B cell (primary cell): ENCODE results near the gene KLF16. TPM values are rescaled to one million over a fixed set of nuclear protein-coding genes. Genes with fewer than 3 reads are reported as not detected.

Experiments
- ATAC-seq: fragments of 200-7000 bp; cut with Tn5 transposase; one replicate; pipeline ENCODE4 v1.10.0; 2021; ENCODE audit warnings: low read depth, mild to moderate bottlenecking, moderate number of reproducible peaks, moderate library complexity
- CTCF ChIA-PET: fragments of 350-600 bp; sonication (Branson Sonifier 250); formaldehyde crosslinking; loops from one replicate; lab custom pipeline; 2021; ENCODE audit warnings: antibody characterized with exemption, inconsistent platforms; lab: Charles Lee
- POLR2A ChIA-PET: fragments of 350-600 bp; sonication (Branson Sonifier 250); formaldehyde crosslinking; loops from one replicate; lab custom pipeline; 2021; ENCODE audit warnings: antibody characterized with exemption; lab: Charles Lee
- DNase-seq: peaks from one replicate; pipeline ENCODE4 v3.0.0; 2013
- H2AFZ ChIP-seq: 2 replicates; pipeline ENCODE4 v1.6.1; 2012; ENCODE audit warnings: mild to moderate bottlenecking, low read depth, low read length; ENCODE audit not compliant: insufficient read depth, poor library complexity, severe bottlenecking
- H3K27ac ChIP-seq, 2 donors: 1 replicate in 1 of 2; 2 replicates in 1 of 2; pipeline ENCODE4 v1.5.1; 2012 to 2013; ENCODE audit warnings: low read length in 2 of 2, mild to moderate bottlenecking in 2 of 2, moderate library complexity in 1 of 2
- H3K27me3 ChIP-seq, 4 experiments: fragments of 200-600 bp in 1 of 4; sonication (generic) in 1 of 4; replicated peaks in 1 of 4; 1 replicate in 2 of 4; 2 replicates in 2 of 4; pipeline versions ENCODE4 v1.6.1 to v1.7.0; 2013 to 2016; ENCODE audit warnings: low read length in 3 of 4, mild to moderate bottlenecking in 2 of 4, mixed read lengths in 1 of 4, moderate library complexity in 1 of 4; ENCODE audit not compliant: insufficient read depth in 4 of 4, control insufficient read depth in 3 of 4; ENCODE audit errors: control extremely low read depth in 1 of 4
- H3K36me3 ChIP-seq, 2 experiments: replicated peaks in 1 of 2; 1 replicate in 1 of 2; 2 replicates in 1 of 2; pipeline versions ENCODE4 v1.6.1 to v1.7.1; 2013; ENCODE audit warnings: low read length in 1 of 2; ENCODE audit not compliant: insufficient read depth in 2 of 2, control insufficient read depth in 1 of 2; ENCODE audit errors: control extremely low read depth in 1 of 2, extremely low read depth in 1 of 2
- H3K4me1 ChIP-seq, 2 donors: fragments of 200-600 bp in 1 of 2; sonication (generic) in 1 of 2; 1 replicate in 1 of 2; 2 replicates in 1 of 2; pipeline versions ENCODE4 v1.5.1 to v1.6.1; 2013 to 2017; ENCODE audit warnings: low read length in 2 of 2; ENCODE audit not compliant: control insufficient read depth in 2 of 2, insufficient read depth in 2 of 2
- H3K4me2 ChIP-seq: replicated peaks from 2 replicates; pipeline ENCODE3; 2012; ENCODE audit warnings: mild to moderate bottlenecking, low read depth, low read length; ENCODE audit not compliant: poor library complexity, severe bottlenecking
- H3K4me3 ChIP-seq, 5 experiments: fragments of 200-600 bp in 1 of 5; sonication (generic) in 1 of 5; 1 replicate in 3 of 5; 2 replicates in 2 of 5; pipeline versions ENCODE4 v1.5.1 to v1.7.0; 2011 to 2016; ENCODE audit warnings: low read length in 4 of 5, mild to moderate bottlenecking in 4 of 5, low read depth in 2 of 5, control low read depth in 1 of 5, moderate library complexity in 1 of 5; ENCODE audit not compliant: insufficient read depth in 1 of 5; ENCODE audit errors: control extremely low read depth in 1 of 5, extremely low read depth in 1 of 5
- H3K79me2 ChIP-seq: fragments of 200-600 bp; sonication (generic); one replicate; pipeline ENCODE4 v1.6.0; 2016; ENCODE audit warnings: low read length; ENCODE audit not compliant: control insufficient read depth, insufficient read depth
- H3K9ac ChIP-seq: fragments of 200-600 bp; sonication (generic); 2 replicates; pipeline ENCODE4 v1.6.1; 2017; ENCODE audit warnings: mild to moderate bottlenecking, low read length, moderate library complexity
- H3K9me3 ChIP-seq, 3 donors: one replicate each; pipeline versions ENCODE4 v1.6.1 to v1.7.1; 2013; ENCODE audit warnings: low read length in 2 of 3; ENCODE audit not compliant: control insufficient read depth in 2 of 3, insufficient read depth in 1 of 3; ENCODE audit errors: control extremely low read depth in 1 of 3
- H4K20me1 ChIP-seq: 2 replicates; pipeline ENCODE4 v1.6.0; 2012; ENCODE audit warnings: mild to moderate bottlenecking, low read length; ENCODE audit not compliant: insufficient read depth, control insufficient read depth, poor library complexity, severe bottlenecking
- H3K27ac Mint-ChIP-seq: one replicate; pipeline ENCODE4 v1.8.0; 2021; ENCODE audit warnings: mixed read lengths
- H3K27me3 Mint-ChIP-seq: one replicate; pipeline ENCODE4 v1.8.0; 2021; ENCODE audit warnings: mixed read lengths
- H3K4me1 Mint-ChIP-seq: one replicate; pipeline ENCODE4 v1.8.0; 2021; ENCODE audit warnings: mixed read lengths
- H3K4me3 Mint-ChIP-seq: one replicate; pipeline ENCODE4 v1.8.0; 2021; ENCODE audit warnings: mixed read lengths
- H3K9me3 Mint-ChIP-seq: one replicate; pipeline ENCODE4 v1.8.0; 2022; ENCODE audit warnings: mixed read lengths; ENCODE audit not compliant: insufficient read depth
- EZH2 ChIP-seq: IDR thresholded peaks from 2 replicates; pipeline ENCODE4 v1.6.1; 2012; ENCODE audit warnings: borderline replicate concordance, low read depth, mild to moderate bottlenecking, moderate library complexity, low read length; ENCODE audit not compliant: insufficient read depth, poor library complexity, severe bottlenecking
- WGBS: methylation state at CpG from one replicate; pipeline ENCODE4 v1.1.5; 2013; ENCODE audit warnings: missing lambda C conversion rate; ENCODE audit not compliant: insufficient coverage; 5-methylcytosine and 5-hydroxymethylcytosine counted together
- intact Hi-C: fragments of 100-400 bp; cut with micrococcal nuclease; formaldehyde crosslinking; loops from one replicate; pipeline ENCODE4 v1.10.0; 2022
- polyA plus RNA-seq: library from polyadenylated mRNA; depleted of rRNA; stranded (reverse); fragments of >200 nt; gene quantifications from 2 replicates; pipeline ENCODE4 v1.2.3, GENCODE V29; 2012
- total RNA-seq, 2 donors: library from RNA; stranded (reverse); fragments of 120-200 nt in 1 of 2; gene quantifications; 1 replicate in 1 of 2; 2 replicates in 1 of 2; pipeline versions ENCODE4 v1.2.3 to v1.2.4, GENCODE V29; 2013 to 2022
- TF ChIP-seq, protein P1 (sequence below): fragments of 200-600 bp; IDR thresholded peaks from one replicate; pipeline ENCODE4 v1.8.0; 2022; ENCODE audit warnings: antibody characterized with exemption, mild to moderate bottlenecking

KLF16 gene
- total and polyA plus RNA-seq, 2 donors (not counting 1 experiment from before 2014, with no cell fraction given): 29.7 to 49.0 TPM

DNA sequence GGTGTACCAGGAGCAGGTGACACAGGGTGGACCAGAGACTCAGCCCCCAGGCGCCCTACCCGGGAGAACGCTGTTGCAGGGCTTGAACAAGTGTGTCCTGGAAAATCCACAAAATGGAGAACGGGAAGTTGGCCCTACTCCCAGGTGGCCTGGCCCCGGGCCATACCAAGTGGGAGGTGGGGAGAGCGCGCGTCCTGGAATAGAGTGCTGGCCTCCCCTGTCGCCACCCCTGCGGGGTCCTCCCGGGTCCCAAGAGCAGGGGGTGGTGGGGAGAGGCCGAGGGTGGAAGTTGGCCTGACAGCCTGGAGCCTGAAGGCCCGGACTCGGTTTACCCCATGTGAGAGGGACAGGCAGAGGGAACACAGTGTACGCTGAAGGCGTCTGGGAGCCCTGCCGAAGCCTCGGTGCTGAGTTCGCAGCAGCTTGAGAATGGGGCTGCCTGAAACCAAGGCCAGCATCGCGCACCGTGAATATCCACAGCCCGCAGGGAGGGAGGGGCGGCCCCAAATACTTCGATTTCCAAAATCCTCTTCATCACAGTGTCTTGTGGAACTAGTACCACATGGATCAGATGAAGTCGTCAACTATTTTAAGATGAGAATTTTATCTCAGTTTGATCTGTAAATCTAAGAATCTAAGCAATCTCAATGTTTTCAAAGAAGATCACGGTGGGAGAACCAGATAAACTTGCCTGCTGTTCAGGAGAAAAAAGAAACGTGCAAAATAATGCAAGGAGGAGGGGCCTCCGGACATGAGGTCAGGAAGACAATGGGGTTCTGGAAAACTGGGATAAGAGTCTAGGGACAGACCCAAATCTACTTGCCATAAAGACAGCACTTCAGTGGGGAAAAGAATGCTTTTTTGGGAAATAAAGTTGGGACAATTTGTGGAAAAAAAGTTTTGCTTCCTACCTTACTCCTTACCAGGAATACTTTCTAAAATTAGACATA lies 10.4 kb upstream of the KLF16 start:
- Histone ChIP-seq H3K79me2 (peaks cover 70% of the 10 kb centered on the region), H2AFZ (no peak overlapping the region), H4K20me1 (peaks cover 50% of the 10 kb centered on the region), H3K27ac (peak overlapping the region in 1 of 2 donors; percentile 96), H3K27me3 (no peaks in the 10 kb centered on the region), H3K36me3 (peaks cover 0 to 24% of the 10 kb centered on the region in 2 experiments), H3K4me2 (peak overlapping the region; percentile 99), H3K9me3 (no peaks in the 10 kb centered on the region), H3K9ac (no peak overlapping the region), H3K4me1 (peaks cover 20 to 36% of the 10 kb centered on the region in 2 donors), H3K4me3 (no peak overlapping the region)
- DNase-seq (peak; percentile 25), ATAC-seq (no peak)
- 89% methylated on average over 21 of the region's 29 CpGs for WGBS
- intact Hi-C loops: loop anchor here (10.0 kb wide), 1 partner anchor 141 kb away; the partner anchor contains the start of gene BTBD2
- ChIA-PET CTCF (interaction anchor here (0.7 kb wide), 1 partner anchor 9 kb away, joined by 3 read pairs; no protein-coding TSS in a partner anchor), POLR2A (interaction anchor here (0.6 to 1.6 kb wide), 3 partner anchors 9 to 41 kb away, joined by 3 to 15 read pairs (median 7); no protein-coding TSS in a partner anchor)
- H3K9me3 Mint-ChIP-seq: no peaks in the 10 kb centered on the region
- peaks cover 28% of the 10 kb centered on the region for H3K4me1 Mint-ChIP-seq
- H3K4me3 Mint-ChIP-seq: peak overlapping the region; percentile 73
- no peak for TF ChIP-seq EZH2
- TF ChIP-seq, protein P1, sequence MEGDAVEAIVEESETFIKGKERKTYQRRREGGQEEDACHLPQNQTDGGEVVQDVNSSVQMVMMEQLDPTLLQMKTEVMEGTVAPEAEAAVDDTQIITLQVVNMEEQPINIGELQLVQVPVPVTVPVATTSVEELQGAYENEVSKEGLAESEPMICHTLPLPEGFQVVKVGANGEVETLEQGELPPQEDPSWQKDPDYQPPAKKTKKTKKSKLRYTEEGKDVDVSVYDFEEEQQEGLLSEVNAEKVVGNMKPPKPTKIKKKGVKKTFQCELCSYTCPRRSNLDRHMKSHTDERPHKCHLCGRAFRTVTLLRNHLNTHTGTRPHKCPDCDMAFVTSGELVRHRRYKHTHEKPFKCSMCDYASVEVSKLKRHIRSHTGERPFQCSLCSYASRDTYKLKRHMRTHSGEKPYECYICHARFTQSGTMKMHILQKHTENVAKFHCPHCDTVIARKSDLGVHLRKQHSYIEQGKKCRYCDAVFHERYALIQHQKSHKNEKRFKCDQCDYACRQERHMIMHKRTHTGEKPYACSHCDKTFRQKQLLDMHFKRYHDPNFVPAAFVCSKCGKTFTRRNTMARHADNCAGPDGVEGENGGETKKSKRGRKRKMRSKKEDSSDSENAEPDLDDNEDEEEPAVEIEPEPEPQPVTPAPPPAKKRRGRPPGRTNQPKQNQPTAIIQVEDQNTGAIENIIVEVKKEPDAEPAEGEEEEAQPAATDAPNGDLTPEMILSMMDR: no peak
- H3K27me3 Mint-ChIP-seq: no peaks in the 10 kb centered on the region
- peak overlapping the region; percentile 78 for H3K27ac Mint-ChIP-seq
